Measurements from ENCODE around the gene ACTRT2. TPM values are rescaled to one million over a fixed set of nuclear protein-coding genes. Genes with fewer than 3 reads are reported as not detected.

Gene ACTRT2
- total and polyA plus RNA-seq, 11 donors = not detected

GRCh38 chr1:3019007-3019515 lies 2.2 kb upstream of the ACTRT2 start:
- 85 to 90% (median 89%) methylated on average over 4 to 11 of the region's 11 CpGs for WGBS, 4 donors

GRCh38 chr1:3019516-3020051 lies 1.7 kb upstream of the ACTRT2 start:
- Histone ChIP-seq H3K27ac (no peak overlapping the region), H3K4me3 (no peak overlapping the region), H3K4me1 (no peaks in the 10 kb centered on the region), H3K27me3 (peaks cover 0 to 15% (median 0%) of the 10 kb centered on the region in 9 donors), H3K9me3 (no peaks in the 10 kb centered on the region), H3K36me3 (no peaks in the 10 kb centered on the region)
- no peak for TF ChIP-seq CTCF (IDR thresholded peaks at IDR 0.05)
- no peak for TF ChIP-seq POLR2A (IDR thresholded peaks at IDR 0.05)
- 86 to 96% (median 93%) methylated on average over 19 to 24 of the region's 24 CpGs for WGBS, 4 donors
- ATAC-seq = no peak
- intact Hi-C loops (cut with DNase I) = loop anchor here in 3 of 10 donors (10.0 kb wide), 1 partner anchor 265 kb away; no protein-coding TSS in a partner anchor
- DNase-seq = peak in 3 of 5 donors; percentile 13 to 51 (median 21)

More at GRCh38 chr1:3019007-3019515, 2.2 kb upstream of the ACTRT2 start:
- ATAC-seq (no peak), DNase-seq (peak in 3 of 5 donors; percentile 8 to 52 (median 11))
- H3K4me1 ChIP-seq = no peaks in the 10 kb centered on the region
- H3K27ac ChIP-seq = no peak overlapping the region
- intact Hi-C loops (cut with DNase I) = loop anchor here in 3 of 10 donors (10.0 kb wide), 1 partner anchor 266 kb away; no protein-coding TSS in a partner anchor
- H3K27me3 ChIP-seq = peaks cover 0 to 19% (median under 1%) of the 10 kb centered on the region in 9 donors
- H3K9me3 ChIP-seq = no peaks in the 10 kb centered on the region
- TF ChIP-seq CTCF (IDR thresholded peaks at IDR 0.05) = no peak
- TF ChIP-seq POLR2A (IDR thresholded peaks at IDR 0.05) = no peak
- H3K4me3 ChIP-seq = no peak overlapping the region
- no peaks in the 10 kb centered on the region for H3K36me3 ChIP-seq

GRCh38 chr1:3020263-3020909 lies 881 bp upstream of the ACTRT2 start:
- H3K27me3 ChIP-seq = peaks cover 0 to 7% (median 0%) of the 10 kb centered on the region in 9 donors
- H3K4me1 ChIP-seq = no peaks in the 10 kb centered on the region
- ATAC-seq (no peak), DNase-seq (no peak)
- no peak overlapping the region for H3K4me3 ChIP-seq
- no peak for TF ChIP-seq CTCF (IDR thresholded peaks at IDR 0.05)
- TF ChIP-seq POLR2A (IDR thresholded peaks at IDR 0.05) = no peak
- no peaks in the 10 kb centered on the region for H3K36me3 ChIP-seq
- 89 to 91% (median 90%) methylated on average over 12 of the region's 12 CpGs for WGBS, 4 donors
- H3K9me3 ChIP-seq = no peaks in the 10 kb centered on the region
- H3K27ac ChIP-seq = no peak overlapping the region
- intact Hi-C loops (cut with DNase I) = no loop called here

GRCh38 chr1:3021801-3022401 lies 634 bp downstream of the ACTRT2 start:
- ATAC-seq = no peak
- Histone ChIP-seq H3K4me1 (no peaks in the 10 kb centered on the region), H3K9me3 (no peaks in the 10 kb centered on the region), H3K27ac (no peak overlapping the region), H3K4me3 (no peak overlapping the region), H3K27me3 (peaks cover 0 to 5% (median 0%) of the 10 kb centered on the region in 9 donors), H3K36me3 (no peaks in the 10 kb centered on the region)
- intact Hi-C loops (cut with DNase I) = no loop called here
- 85 to 95% (median 88%) methylated on average over 19 to 28 of the region's 28 CpGs for WGBS, 4 donors
- no peak for TF ChIP-seq POLR2A (IDR thresholded peaks at IDR 0.05)
- no peak for TF ChIP-seq CTCF (IDR thresholded peaks at IDR 0.05)
- peak in 1 of 5 donors; percentile 54 for DNase-seq
